Liver (tissue), 9 donors: ENCODE data around the gene MCU. TPM values are rescaled to one million over a fixed set of nuclear protein-coding genes. Genes with fewer than 3 reads are reported as not detected.

Source experiments
- DNase-seq: peaks from one replicate; pipeline ENCODE4 v3.0.0-alpha.2; 2017; ENCODE audit warnings: low spot score
- H3K27ac ChIP-seq, 2 donors: one replicate each; pipeline ENCODE4 v1.7.0; 2013; ENCODE audit warnings: inconsistent platforms in 2 of 2, low read length in 2 of 2, control low read depth in 1 of 2, low read depth in 1 of 2, mild to moderate bottlenecking in 1 of 2
- H3K27me3 ChIP-seq, 4 donors: one replicate each; pipeline versions ENCODE4 v1.6.1 to v1.7.0; 2013; ENCODE audit warnings: low read length in 3 of 4, inconsistent platforms in 1 of 4, mild to moderate bottlenecking in 1 of 4, moderate library complexity in 1 of 4; ENCODE audit not compliant: control insufficient read depth in 4 of 4, insufficient read depth in 4 of 4
- H3K36me3 ChIP-seq, 4 donors: one replicate each; pipeline versions ENCODE4 v1.6.1 to v1.7.0; 2013; ENCODE audit warnings: low read length in 3 of 4, mild to moderate bottlenecking in 3 of 4, low read depth in 1 of 4, moderate library complexity in 1 of 4; ENCODE audit not compliant: control insufficient read depth in 4 of 4, insufficient read depth in 3 of 4
- H3K4me1 ChIP-seq, 4 donors: one replicate each; pipeline versions ENCODE4 v1.6.1 to v1.7.0; 2013; ENCODE audit warnings: low read length in 3 of 4, mild to moderate bottlenecking in 3 of 4, moderate library complexity in 1 of 4; ENCODE audit not compliant: control insufficient read depth in 4 of 4, insufficient read depth in 4 of 4
- H3K4me3 ChIP-seq, 3 donors: one replicate each; pipeline versions ENCODE4 v1.6.1 to v1.7.0; 2013; ENCODE audit warnings: low read length in 3 of 3, control low read depth in 1 of 3, low read depth in 1 of 3, mild to moderate bottlenecking in 1 of 3
- H3K9ac ChIP-seq, 2 donors: one replicate each; pipeline ENCODE4 v1.7.0; 2013; ENCODE audit warnings: low read length in 2 of 2, mild to moderate bottlenecking in 2 of 2, moderate library complexity in 2 of 2, control low read depth in 1 of 2, low read depth in 1 of 2
- H3K9me3 ChIP-seq, 4 donors: one replicate each; pipeline versions ENCODE4 v1.6.1 to v1.7.0; 2013; ENCODE audit warnings: low read length in 3 of 4; ENCODE audit not compliant: control insufficient read depth in 4 of 4
- EGR1 ChIP-seq, 2 donors: IDR thresholded peaks; 2 replicates each; pipeline ENCODE4 v1.6.1; 2016 to 2018; ENCODE audit warnings: antibody characterized with exemption in 2 of 2, low read depth in 2 of 2
- FOXA1 ChIP-seq: IDR thresholded peaks from 2 replicates; pipeline ENCODE4 v1.6.1; 2016; ENCODE audit warnings: antibody characterized with exemption
- FOXA2 ChIP-seq: IDR thresholded peaks from 2 replicates; pipeline ENCODE4 v1.6.1; 2016; ENCODE audit warnings: antibody characterized with exemption
- GABPA ChIP-seq, 2 donors: IDR thresholded peaks in 1 of 2; conservative IDR thresholded peaks in 1 of 2; 2 replicates each; pipeline ENCODE4 v1.6.1; 2016; ENCODE audit warnings: antibody characterized with exemption in 2 of 2, mild to moderate bottlenecking in 1 of 2, moderate library complexity in 1 of 2
- HNF4A ChIP-seq, 2 donors: conservative IDR thresholded peaks; 2 replicates each; pipeline ENCODE4 v1.6.1; 2016; ENCODE audit warnings: antibody characterized with exemption in 2 of 2, mild to moderate bottlenecking in 2 of 2
- HNF4G ChIP-seq: IDR thresholded peaks from 2 replicates; pipeline ENCODE4 v1.6.1; 2016; ENCODE audit warnings: antibody characterized with exemption
- JUND ChIP-seq, 2 donors: IDR thresholded peaks; 2 replicates each; pipeline ENCODE4 v1.6.1; 2016; ENCODE audit warnings: antibody characterized with exemption in 2 of 2
- NR2F2 ChIP-seq: IDR thresholded peaks from 2 replicates; pipeline ENCODE4 v1.6.1; 2016; ENCODE audit warnings: antibody characterized with exemption
- RAD21 ChIP-seq, 2 donors: IDR thresholded peaks; 2 replicates each; pipeline ENCODE4 v1.6.1; 2016; ENCODE audit warnings: antibody characterized with exemption in 2 of 2, mild to moderate bottlenecking in 2 of 2
- RXRA ChIP-seq, 2 donors: IDR thresholded peaks; 2 replicates each; pipeline ENCODE4 v1.6.1; 2017 to 2018; ENCODE audit warnings: antibody characterized with exemption in 2 of 2, mild to moderate bottlenecking in 1 of 2
- SP1 ChIP-seq: IDR thresholded peaks from 2 replicates; pipeline ENCODE4 v1.6.1; 2018; ENCODE audit warnings: antibody characterized with exemption, mild to moderate bottlenecking
- TAF1 ChIP-seq: conservative IDR thresholded peaks from 2 replicates; pipeline ENCODE4 v1.6.1; 2016; ENCODE audit warnings: antibody characterized with exemption, mild to moderate bottlenecking
- YY1 ChIP-seq: IDR thresholded peaks from 2 replicates; pipeline ENCODE4 v1.6.1; 2016; ENCODE audit warnings: antibody characterized with exemption, mild to moderate bottlenecking
- WGBS: extraction: QIAGEN DNeasy Blood & Tissue Kit; methylation state at CpG from one replicate; pipeline ENCODE4 v1.1.7; 2013; 5-methylcytosine and 5-hydroxymethylcytosine counted together
- polyA plus RNA-seq, 2 donors: library from polyadenylated mRNA; stranded (reverse) in 1 of 2; unstranded in 1 of 2; fragments of 200-250 nt in 1 of 2; fragments of >200 nt in 1 of 2; fragmentation: Nextera tagmentation in 1 of 2; extraction: Ambion mirVana in 1 of 2; gene quantifications; one replicate each; pipeline versions ENCODE4 v1.2.1 to v1.2.3, GENCODE V29; 2013 to 2015
- total RNA-seq, 2 donors: library from RNA; depleted of rRNA; stranded (reverse); fragments of >200 nt; gene quantifications; one replicate each; pipeline ENCODE4 v1.2.3, GENCODE V29; 2014
- TF ChIP-seq, protein P1 (sequence below): IDR thresholded peaks from 2 replicates; pipeline ENCODE4 v1.6.1; 2016; ENCODE audit warnings: antibody characterized with exemption
- TF ChIP-seq, protein P2 (sequence below): IDR thresholded peaks from 2 replicates; pipeline ENCODE4 v1.6.1; 2016; ENCODE audit warnings: antibody characterized with exemption
- TF ChIP-seq, protein P3 (sequence below): fragments of 150-350 bp; IDR thresholded peaks from 2 replicates; pipeline ENCODE4 v1.5.1; 2017; ENCODE audit warnings: improper control_type of control experiment, low read depth, low read length; ENCODE audit not compliant: missing input control
- TF ChIP-seq, protein P4 (sequence below): IDR thresholded peaks from 2 replicates; pipeline ENCODE4 v1.6.1; 2016; ENCODE audit warnings: antibody characterized with exemption
- TF ChIP-seq, protein P5 (sequence below): IDR thresholded peaks from 2 replicates; pipeline ENCODE4 v1.6.1; 2016; ENCODE audit warnings: antibody characterized with exemption, mild to moderate bottlenecking
- donor health status: healthy.
- donor health status: healthy.
- donor health status: healthy.
- donor health status: healthy.
- donor health status: healthy.

MCU gene
- total and polyA plus RNA-seq, 4 donors = 6.4 to 13.0 (median 8.8) TPM

DNA sequence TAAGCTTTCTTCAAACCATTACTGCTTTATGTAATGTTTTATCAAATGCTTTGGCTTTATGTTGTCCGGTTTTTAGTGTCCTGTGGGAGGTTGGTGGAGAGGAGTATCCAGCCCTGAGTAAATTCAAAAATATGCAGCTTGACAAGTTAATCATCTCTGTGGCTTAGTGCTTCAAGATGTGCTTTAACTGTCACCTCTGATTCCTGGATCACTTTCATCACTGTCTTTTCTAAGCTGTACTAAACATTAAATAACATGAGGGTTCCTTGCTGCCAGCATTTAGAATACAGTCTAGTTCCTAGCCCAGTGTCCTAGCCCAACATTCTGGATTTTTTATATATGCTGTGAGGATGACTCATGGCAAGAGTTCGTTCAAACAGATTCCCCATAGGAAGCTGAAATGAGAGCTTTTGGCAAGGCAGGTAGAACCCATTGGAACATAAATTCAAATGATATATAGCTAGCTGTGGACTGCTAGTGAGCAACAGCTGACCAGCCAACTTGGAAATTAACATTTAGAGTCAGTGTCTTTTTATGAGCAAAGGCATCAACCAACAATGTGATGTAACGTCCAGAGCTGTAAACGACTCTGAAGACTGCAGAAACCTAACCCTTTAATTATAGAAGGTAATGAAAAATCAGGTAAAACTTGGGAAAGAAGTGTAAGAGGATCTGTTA is 120.9 kb downstream of the MCU start:
- Histone ChIP-seq H3K27ac (no peak overlapping the region), H3K36me3 (no peaks in the 10 kb centered on the region), H3K9me3 (no peaks in the 10 kb centered on the region), H3K27me3 (no peaks in the 10 kb centered on the region), H3K9ac (no peak overlapping the region), H3K4me1 (peaks cover 0 to 5% (median 0%) of the 10 kb centered on the region in 4 donors), H3K4me3 (no peak overlapping the region)
- WGBS = 84% methylated on average over 4 of the region's 4 CpGs
- no peak for DNase-seq
- TF ChIP-seq, protein P1, sequence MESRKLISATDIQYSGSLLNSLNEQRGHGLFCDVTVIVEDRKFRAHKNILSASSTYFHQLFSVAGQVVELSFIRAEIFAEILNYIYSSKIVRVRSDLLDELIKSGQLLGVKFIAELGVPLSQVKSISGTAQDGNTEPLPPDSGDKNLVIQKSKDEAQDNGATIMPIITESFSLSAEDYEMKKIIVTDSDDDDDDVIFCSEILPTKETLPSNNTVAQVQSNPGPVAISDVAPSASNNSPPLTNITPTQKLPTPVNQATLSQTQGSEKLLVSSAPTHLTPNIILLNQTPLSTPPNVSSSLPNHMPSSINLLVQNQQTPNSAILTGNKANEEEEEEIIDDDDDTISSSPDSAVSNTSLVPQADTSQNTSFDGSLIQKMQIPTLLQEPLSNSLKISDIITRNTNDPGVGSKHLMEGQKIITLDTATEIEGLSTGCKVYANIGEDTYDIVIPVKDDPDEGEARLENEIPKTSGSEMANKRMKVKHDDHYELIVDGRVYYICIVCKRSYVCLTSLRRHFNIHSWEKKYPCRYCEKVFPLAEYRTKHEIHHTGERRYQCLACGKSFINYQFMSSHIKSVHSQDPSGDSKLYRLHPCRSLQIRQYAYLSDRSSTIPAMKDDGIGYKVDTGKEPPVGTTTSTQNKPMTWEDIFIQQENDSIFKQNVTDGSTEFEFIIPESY = no peak
- TF ChIP-seq, protein P2, sequence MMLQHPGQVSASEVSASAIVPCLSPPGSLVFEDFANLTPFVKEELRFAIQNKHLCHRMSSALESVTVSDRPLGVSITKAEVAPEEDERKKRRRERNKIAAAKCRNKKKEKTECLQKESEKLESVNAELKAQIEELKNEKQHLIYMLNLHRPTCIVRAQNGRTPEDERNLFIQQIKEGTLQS = no peak
- TF ChIP-seq YY1 (no peak), GABPA (IDR thresholded peaks at IDR 0.05 in 1 of 2, conservative IDR thresholded peaks at IDR 0.05 in 1 of 2) (no peak), HNF4G (no peak), SP1 (no peak), RAD21 (IDR thresholded peaks at IDR 0.05) (no peak), JUND (IDR thresholded peaks at IDR 0.05) (no peak), NR2F2 (no peak), FOXA2 (no peak), HNF4A (conservative IDR thresholded peaks at IDR 0.05) (no peak), TAF1 (no peak), EGR1 (IDR thresholded peaks at IDR 0.05; ENCODE audit: low read depth in 2 of 2) (no peak), RXRA (IDR thresholded peaks at IDR 0.05) (no peak), FOXA1 (no peak)
- TF ChIP-seq, protein P3, sequence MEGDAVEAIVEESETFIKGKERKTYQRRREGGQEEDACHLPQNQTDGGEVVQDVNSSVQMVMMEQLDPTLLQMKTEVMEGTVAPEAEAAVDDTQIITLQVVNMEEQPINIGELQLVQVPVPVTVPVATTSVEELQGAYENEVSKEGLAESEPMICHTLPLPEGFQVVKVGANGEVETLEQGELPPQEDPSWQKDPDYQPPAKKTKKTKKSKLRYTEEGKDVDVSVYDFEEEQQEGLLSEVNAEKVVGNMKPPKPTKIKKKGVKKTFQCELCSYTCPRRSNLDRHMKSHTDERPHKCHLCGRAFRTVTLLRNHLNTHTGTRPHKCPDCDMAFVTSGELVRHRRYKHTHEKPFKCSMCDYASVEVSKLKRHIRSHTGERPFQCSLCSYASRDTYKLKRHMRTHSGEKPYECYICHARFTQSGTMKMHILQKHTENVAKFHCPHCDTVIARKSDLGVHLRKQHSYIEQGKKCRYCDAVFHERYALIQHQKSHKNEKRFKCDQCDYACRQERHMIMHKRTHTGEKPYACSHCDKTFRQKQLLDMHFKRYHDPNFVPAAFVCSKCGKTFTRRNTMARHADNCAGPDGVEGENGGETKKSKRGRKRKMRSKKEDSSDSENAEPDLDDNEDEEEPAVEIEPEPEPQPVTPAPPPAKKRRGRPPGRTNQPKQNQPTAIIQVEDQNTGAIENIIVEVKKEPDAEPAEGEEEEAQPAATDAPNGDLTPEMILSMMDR = no peak
- TF ChIP-seq, protein P4, sequence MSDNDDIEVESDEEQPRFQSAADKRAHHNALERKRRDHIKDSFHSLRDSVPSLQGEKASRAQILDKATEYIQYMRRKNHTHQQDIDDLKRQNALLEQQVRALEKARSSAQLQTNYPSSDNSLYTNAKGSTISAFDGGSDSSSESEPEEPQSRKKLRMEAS = no peak
- TF ChIP-seq, protein P5, sequence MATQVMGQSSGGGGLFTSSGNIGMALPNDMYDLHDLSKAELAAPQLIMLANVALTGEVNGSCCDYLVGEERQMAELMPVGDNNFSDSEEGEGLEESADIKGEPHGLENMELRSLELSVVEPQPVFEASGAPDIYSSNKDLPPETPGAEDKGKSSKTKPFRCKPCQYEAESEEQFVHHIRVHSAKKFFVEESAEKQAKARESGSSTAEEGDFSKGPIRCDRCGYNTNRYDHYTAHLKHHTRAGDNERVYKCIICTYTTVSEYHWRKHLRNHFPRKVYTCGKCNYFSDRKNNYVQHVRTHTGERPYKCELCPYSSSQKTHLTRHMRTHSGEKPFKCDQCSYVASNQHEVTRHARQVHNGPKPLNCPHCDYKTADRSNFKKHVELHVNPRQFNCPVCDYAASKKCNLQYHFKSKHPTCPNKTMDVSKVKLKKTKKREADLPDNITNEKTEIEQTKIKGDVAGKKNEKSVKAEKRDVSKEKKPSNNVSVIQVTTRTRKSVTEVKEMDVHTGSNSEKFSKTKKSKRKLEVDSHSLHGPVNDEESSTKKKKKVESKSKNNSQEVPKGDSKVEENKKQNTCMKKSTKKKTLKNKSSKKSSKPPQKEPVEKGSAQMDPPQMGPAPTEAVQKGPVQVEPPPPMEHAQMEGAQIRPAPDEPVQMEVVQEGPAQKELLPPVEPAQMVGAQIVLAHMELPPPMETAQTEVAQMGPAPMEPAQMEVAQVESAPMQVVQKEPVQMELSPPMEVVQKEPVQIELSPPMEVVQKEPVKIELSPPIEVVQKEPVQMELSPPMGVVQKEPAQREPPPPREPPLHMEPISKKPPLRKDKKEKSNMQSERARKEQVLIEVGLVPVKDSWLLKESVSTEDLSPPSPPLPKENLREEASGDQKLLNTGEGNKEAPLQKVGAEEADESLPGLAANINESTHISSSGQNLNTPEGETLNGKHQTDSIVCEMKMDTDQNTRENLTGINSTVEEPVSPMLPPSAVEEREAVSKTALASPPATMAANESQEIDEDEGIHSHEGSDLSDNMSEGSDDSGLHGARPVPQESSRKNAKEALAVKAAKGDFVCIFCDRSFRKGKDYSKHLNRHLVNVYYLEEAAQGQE = no peak
